Urothelium cell line (cell line): ENCODE measurements around the gene TNFAIP8.

Source experiments
- DNase-seq: peaks from one replicate; pipeline ENCODE4 v3.0.0; 2011; ENCODE audit warnings: low spot score, mixed read lengths
- FAIRE-seq: peaks from 2 replicates; lab custom pipeline; 2011; peaks lifted over from hg19 to GRCh38; lab: Jason Lieb, UNC

The TNFAIP8 gene

GRCh38 chr5:119389288-119390030 is 33.6 kb downstream of the TNFAIP8 start:
- FAIRE-seq (no peak), DNase-seq (no peak)

GRCh38 chr5:119390404-119390803 is 34.6 kb downstream of the TNFAIP8 start:
- no peak for DNase-seq
- FAIRE-seq, result no peak

GRCh38 chr5:119393201-119393691 is 37.4 kb downstream of the TNFAIP8 start:
- FAIRE-seq (no peak), DNase-seq (no peak)

DNA sequence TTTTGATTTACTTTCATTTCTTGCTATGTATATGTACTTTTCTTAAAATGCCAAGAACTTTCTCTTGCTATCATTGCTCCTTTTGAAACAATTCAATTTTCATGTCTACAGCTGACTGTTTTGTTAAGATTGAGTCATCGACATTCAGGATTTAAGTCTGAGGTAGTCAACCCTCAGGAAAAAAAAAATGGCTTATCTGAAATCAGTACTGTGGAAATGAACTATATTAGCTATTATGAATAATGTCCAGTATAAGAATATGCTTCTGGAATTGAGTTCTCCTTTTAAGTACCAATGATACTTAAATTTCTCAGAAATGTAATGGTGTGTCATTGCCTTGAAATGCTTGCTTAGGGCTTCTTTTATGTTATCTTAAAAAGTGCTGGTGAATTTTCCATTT is 37.9 kb downstream of the TNFAIP8 start:
- DNase-seq (no peak), FAIRE-seq (no peak)

- FAIRE-seq (no peak), DNase-seq (no peak)
Observed at GRCh38 chr5:119395080-119395836, 39.4 kb downstream of the TNFAIP8 start.

GRCh38 chr5:119396030-119396664 is 40.3 kb downstream of the TNFAIP8 start:
- FAIRE-seq (no peak), DNase-seq (no peak)

DNA sequence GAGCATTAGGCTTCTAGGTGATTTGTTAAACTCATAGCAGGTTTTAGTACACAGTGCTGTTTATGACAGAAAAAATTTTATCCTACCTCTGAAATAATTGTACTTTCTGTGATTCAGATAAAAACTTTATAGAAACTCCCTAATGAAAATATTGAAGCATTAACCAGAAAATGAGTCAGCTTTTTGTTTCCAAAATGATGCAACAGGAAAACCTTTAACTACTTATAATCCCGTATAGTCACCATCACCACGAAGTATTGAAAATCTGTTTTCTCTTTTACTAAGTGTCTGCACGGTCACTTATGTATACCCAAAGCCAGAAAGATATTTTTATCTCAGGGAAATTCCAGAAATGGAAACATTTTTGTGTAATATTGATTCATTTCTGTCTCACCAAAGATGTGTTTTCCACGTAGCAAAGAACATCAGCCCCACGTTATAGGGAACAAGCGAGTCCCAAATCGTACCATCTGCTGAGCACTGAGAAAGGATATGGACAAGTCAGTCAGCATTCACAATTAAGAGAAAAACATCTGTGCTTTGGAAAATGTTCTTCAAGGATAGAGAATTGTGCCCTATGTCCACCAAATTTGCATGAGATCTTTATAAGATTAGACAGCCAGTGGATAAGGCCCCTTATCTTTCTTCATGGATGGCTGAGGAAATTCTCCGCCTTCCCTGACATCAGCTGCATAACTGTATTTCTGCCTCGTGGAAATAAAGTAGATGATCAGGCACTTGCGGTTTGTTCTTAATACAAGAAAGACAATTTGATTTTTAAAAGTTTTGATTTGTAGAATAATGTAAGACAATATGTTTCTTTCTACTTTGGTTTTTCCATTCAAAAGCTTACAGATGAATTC is 41.9 kb downstream of the TNFAIP8 start:
- DNase-seq, result no peak
- no peak for FAIRE-seq

DNA sequence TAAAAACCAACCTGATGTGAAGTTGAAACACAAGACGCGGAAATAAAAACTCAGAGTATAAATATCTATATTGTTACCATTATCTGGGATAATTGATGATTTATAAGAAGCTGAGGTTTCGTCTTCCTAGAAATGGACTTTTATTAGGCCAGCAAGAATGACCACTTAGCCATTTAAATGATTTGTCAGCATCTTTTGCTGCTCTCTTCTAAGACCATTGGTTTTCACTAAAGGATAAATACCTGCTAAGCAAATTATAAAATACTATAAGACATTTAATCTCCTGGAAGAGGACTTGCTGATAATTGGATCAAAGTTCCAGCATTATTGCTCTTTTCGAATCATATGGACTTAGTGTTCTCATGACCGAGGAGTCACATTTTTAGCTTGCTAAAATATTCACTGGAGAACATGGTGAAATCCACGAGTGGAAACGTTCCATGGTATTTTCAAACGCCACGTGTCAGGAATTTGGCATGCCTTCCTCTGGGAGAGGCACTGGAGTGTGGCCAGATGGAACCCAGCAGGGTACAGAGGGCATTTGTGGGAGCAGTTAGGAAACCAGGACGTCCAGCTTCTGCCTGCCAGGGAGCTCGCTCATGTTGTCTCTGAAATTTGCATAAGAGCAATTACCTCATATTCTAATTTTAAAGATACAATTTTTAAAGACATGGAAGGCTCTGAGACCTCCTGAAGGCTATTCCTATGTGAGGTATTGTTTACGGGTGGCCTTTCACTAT is 43.1 kb downstream of the TNFAIP8 start:
- DNase-seq (no peak), FAIRE-seq (no peak)

DNA sequence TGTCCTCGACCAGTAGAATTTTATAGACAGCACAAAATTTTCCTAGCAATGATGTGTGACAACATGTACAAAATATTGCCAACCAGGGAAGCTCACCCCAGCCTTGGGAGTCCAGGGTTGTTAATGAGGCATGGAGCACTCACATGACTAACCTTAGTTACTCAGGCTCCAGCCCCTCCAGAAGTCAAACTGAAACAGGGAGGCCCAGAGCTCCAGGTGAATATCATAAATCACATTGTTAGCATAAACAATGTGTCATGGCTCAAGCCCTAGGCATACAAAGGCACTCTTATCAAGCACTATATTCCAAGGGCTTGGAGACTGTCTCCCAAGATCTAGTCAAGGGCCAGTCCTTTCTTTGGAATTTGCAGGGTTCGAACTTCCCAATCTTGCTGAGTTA is 44.4 kb downstream of the TNFAIP8 start:
- peak; percentile 16 for DNase-seq
- no peak for FAIRE-seq

GRCh38 chr5:119402081-119402480 is 46.3 kb downstream of the TNFAIP8 start:
- no peak for DNase-seq
- no peak for FAIRE-seq

DNA sequence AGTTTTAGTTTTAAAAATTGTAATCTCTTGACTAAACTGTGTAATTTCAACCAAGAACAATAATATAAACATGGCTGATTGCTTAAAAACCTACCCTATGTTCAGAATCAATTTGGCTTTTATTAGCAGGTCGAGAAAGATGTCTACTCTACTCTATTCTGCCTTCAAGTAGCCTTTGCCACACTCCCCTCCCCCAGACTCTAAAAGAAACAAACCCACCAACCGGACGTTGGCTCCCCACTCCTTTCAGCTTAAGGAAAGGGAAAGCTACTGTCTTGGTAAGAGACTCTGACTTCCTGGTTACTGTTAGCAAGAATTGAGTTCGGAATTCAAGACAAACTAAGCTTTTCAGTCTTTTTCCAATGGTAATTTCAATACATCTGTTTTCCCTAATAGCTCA is 46.7 kb downstream of the TNFAIP8 start:
- FAIRE-seq, result no peak
- DNase-seq, result no peak

DNA sequence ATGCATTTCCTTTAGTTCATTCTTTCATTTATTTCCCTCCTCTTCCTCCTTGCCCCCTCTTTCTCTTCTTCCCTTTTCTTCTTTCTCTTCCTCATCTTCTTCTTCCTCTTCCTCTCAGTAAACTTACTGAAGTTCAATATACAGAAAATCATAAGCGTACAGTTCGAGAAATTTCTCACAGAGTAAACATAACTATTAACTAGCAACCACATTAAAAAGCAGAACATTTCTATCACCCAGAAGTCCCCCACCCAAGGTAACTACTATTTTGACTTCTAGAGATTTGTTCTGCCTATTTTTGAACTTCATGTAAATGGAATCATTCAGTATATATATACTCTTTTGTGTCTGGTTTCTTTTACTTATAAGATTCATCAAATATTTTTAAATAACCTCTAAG is 48.2 kb downstream of the TNFAIP8 start:
- FAIRE-seq (no peak), DNase-seq (no peak)

DNA sequence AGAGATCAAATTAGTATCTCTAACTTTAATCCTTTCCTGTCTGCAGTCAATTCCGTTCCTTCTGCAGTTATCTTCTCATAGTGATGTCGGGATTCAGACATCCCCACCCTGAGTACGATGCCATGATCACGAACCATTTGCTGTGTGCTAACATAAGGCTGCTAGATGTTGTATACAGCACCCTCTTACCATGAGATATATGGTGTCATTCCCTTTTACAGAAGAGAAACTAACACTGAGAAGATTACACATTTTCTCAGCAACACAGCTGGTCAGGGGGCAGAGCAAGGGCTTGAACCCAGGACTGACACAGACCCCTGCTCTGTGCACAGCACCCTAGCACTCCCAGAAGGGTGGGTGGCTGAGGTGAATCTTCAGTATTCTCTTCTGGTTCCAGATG is 49.6 kb downstream of the TNFAIP8 start:
- no peak for DNase-seq
- no peak for FAIRE-seq

DNA sequence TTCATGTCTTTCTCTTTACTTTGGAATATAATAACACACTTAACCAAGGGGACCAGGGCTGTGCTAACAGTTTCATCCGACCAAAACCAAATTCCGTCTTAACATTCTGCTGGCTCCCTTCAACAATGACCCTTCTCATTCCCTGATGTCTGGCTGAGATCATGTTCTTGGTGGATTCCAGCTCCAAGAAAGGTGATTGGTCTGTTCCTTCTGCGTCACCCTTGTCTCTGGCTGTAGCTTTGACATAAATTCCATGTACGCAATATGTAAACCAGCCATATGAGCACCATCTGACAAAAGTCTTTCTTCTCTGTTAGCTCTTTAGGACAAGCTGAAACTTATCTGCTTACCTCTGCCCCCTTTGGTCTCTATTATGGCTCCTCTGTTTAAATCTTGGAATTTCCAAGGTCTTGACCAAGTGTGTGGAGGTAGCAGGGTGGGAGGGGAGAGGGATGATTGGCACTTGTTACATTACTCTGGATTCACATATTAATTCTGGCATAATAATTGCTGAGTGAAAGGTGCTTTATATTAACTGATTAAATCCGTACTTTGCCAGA is 50.8 kb downstream of the TNFAIP8 start:
- FAIRE-seq (no peak), DNase-seq (no peak)

- no peak for FAIRE-seq
- no peak for DNase-seq
Observed at GRCh38 chr5:119409235-119409815, 53.5 kb downstream of the TNFAIP8 start.

DNA sequence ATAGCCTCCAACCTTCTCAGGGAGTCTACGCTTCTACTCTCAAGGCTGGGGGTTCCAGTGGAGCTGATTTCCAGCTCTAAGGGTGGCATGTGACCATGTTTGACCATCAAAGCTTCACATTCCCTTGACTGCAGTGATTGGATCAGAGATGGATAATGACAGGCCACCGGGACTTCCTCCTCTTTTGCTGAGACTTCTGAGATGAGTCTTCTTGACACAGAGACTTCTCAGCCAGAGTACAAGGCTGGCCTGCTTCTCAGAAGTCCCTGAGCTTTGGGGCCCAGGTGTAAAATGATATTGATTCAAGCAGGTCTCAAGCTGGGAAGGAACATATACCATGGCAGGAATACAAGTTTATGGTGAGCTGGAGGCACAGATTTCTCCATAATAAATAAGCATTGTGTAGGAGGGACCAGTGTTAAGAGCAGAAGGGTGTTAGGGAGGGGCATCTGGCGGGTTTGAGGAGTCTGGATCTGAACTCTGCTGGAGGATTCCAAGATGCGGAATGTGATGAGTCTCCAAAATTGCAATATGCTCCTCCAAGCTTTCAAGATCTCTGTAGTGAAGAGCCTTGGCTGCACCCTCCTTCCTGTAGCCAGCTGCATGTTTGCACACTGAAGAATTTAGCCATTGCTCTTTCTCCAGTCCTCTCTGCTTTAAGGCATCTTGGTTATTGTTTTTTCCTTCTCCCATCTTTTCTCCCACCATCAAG is 54.8 kb downstream of the TNFAIP8 start:
- no peak for FAIRE-seq
- no peak for DNase-seq

DNA sequence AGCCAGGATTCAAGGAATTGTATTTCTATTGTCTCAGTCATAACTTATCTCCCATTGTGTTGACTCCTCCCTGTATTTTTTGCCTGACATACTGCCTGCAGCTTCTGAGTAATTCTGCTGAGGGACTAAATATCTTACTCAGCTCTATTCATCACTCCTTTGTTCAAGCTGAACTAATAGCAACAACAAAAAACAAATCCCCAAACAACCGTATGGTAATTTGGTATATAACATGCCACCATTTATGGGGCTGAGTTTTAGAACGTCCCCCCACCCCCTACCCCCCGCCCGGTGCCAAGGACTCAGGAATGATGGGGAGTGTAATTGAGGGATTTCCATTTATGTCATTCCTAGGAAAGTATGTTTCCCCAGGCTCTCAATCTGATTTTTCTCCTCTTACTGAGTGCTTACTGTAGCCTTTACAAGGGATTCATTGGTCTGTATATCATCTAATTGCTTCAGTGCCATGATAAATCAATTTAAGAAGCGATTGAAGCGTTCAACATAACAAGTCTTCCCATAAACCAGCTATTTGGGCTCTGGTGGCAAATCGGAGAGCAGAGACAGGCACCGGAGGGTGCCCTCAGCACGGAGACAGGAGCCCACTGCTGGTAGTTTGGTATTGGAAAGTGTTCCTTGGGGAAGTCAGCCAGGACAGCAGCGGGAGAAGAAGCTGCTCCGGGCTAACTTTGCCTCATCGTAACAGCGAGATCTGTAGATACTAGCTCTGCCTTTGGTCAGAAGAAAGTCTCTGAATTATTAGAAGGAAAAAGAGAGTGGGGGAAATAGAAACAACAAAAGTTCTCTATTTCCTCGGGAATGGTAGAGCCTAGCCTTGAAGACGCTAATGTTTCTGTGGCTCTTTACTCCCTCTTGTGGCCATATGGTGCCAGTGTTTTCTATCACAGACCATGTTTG is 55.8 kb downstream of the TNFAIP8 start:
- FAIRE-seq (no peak), DNase-seq (peak; percentile 75)
